Kidney capillary endothelial cell (primary cell): ENCODE measurements around the gene DOCK2.
"Not testable (repeated sequence)": the region's sequence is repeated elsewhere in the genome, so short reads cannot be mapped to it uniquely, and the experiment has no call there.

ENCODE experiments used
- DNase-seq: peaks from one replicate; pipeline ENCODE4 v3.0.0-alpha.2; 2018; ENCODE audit warnings: low spot score

Gene DOCK2

GRCh38 chr5:169943026-169943425 lies 306.0 kb downstream of the DOCK2 start:
- no peak for DNase-seq

- no peak for DNase-seq
These were observed 307.0 kb downstream of the DOCK2 start for GRCh38 chr5:169944115-169944514.

GRCh38 chr5:169944922-169945680 lies 308.0 kb downstream of the DOCK2 start:
- DNase-seq, result no peak

GRCh38 chr5:169945831-169946261 lies 308.8 kb downstream of the DOCK2 start:
- DNase-seq, result peak; percentile 54

DNA sequence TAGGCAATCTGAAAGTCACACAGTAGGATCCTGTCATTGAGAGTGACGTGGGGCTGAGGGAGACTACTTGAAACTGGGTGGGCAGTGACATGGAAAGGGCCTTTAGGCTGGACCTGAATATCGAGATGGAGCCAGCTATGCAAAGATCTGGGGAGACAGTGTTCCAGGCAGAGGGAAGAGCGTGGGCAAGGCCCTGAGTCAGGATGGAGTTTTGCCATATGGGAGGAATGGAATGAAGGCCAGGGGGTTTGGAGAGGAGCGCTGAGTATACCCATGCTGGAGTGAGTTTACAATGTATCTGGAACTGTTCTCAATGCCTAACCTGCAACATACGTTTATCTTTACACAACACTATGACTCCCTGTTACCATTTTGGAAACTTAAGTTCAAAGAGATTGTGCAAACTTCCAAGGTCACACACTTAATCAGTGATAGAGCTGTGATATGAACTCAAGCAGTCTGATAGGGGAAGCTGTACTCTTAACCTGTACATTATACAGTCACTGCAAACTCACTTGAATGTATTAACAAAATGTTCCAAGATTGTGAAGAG lies 309.7 kb downstream of the DOCK2 start:
- DNase-seq, result no peak

DNA sequence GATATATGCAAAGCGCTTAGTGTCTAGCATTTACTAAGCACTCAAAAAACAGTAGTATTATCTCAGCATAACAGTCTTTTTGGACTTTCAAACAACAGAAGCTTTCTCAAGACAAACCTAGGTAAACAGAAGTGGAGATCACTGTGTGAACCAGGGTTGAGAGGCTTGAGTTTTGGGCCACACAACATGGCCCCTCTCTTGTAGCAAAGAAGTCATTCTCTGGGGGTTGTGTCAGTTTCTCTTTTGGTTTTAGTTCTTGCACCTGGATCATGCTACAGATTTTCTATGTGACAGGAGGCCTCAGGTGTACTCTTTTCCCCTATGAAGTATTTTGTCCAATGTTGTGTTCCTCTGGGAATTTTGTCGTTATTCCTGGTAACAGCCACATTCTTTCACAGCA lies 313.3 kb downstream of the DOCK2 start:
- no peak for DNase-seq

DNA sequence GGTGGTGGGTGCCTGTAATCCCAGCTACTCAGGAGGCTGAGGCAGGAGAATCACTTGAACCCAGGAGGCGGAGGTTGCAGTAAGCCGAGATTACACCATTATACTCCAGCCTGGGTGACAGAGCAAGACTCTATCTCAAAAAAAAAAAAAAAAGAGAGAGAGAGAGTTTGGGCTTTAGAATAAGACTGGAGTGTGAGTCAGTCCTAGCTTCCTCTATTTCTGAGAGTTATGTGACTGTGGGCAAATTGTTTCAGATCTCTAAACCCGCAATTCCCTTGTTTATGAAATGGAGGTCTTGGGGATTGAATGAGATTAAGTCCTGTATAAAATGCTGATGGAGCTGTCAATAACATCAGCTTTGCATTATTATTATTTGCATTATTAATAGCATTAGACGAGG lies 316.1 kb downstream of the DOCK2 start:
- not testable (repeated sequence) for DNase-seq

DNA sequence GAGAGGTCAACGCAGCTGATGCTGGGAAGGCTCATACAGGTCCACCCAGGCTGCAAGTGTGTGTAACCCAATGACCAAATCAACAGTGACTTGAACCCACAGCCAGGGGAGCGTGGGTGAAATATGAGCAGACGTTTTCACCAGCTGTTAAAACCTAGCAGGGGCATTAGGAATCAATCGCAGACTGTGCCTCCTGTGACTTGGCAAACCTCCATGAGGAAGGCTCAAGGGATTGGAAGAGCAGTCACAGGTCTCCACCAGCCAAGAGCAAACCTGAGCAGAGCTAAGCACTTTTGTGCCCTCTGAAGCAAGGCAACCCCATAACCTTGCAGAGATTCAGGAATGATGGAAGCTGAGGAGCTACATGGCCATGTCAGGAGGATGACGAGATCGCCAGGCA lies 317.7 kb downstream of the DOCK2 start:
- DNase-seq, result no peak

GRCh38 chr5:169956126-169956525 lies 319.1 kb downstream of the DOCK2 start:
- DNase-seq, result no peak

DNA sequence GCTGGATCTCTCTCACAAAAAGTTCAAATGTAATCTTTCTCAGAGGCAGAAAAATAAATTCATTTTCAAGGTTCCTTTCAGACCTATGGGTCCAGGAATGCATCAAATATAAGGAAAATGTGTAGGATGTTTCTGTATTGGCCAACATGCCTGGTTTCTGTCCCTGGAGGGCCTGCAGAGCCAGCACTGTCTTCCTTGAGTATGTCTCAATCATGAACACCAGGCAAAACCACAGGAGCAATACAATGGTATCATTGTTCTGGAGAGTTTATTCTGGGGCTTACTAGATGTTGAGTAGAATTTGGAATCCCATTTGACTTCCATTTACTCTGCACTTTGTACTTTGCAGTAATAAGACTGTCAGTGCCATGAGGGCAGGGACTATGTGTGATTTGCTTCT lies 319.7 kb downstream of the DOCK2 start:
- DNase-seq, result no peak

DNA sequence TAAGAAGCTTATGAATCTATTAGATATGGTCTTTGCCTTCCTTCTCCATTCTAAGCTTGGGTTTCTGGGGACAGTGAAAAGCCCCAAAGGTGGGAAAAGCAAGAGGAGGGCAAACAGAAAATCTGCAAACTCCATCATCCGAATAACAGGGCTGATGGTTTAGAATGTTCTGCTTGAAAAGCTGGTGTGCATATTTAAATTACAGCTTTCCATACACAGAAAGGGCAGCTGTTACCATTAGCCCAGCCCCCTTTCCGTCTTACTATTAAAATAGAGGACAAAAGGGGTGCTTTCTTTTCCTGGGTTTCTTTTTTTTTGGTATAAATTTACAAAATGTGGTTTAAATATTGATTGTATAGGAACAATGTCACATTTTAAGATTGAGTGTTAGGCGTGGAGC lies 321.2 kb downstream of the DOCK2 start:
- DNase-seq, result no peak

GRCh38 chr5:169960659-169961058 lies 323.6 kb downstream of the DOCK2 start:
- no peak for DNase-seq

- no peak for DNase-seq
These were observed 327.2 kb downstream of the DOCK2 start for GRCh38 chr5:169964246-169964645.

GRCh38 chr5:169970339-169970738 lies 333.3 kb downstream of the DOCK2 start:
- no peak for DNase-seq

DNA sequence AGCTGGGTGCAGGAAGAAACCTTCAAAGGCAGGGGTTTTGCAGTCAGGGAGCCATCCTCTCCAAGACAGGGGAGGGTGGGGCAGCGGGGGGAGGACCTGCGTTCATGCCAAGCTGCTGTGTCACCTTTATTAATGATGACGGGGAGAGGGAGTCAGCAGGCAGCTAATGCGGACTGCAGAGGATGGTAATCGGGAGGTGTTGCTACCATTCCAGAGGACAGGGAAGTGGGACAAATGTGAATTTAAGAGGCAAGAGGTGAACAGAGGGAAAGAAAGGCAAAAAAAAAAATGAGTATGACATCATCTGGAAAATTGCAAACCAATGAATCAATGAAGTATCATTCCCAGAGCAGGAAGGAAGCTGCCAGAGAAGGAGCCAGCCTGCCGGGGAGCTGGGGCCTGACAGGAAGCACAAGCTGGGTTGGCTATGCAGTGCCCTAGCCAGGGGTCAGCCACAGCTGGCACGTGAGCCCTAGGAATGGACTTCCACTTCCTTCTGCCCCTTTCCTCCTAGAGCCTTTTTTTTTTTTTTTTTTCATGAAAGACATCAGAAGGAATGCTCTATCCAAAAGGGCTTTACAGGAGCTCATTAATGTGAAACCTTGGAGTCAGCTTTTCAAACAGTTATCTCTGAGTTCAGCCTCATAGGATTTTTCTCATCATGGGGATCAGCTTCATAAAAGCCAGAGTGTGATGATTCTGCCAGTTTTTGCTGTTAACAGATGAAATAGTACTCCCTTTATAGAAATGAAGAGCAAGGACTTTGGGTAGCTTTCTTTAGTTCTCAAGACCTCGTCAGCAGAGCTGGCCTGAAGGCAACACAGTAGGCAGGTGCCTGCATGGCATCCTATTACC lies 334.1 kb downstream of the DOCK2 start:
- peak; percentile 99 for DNase-seq

DNA sequence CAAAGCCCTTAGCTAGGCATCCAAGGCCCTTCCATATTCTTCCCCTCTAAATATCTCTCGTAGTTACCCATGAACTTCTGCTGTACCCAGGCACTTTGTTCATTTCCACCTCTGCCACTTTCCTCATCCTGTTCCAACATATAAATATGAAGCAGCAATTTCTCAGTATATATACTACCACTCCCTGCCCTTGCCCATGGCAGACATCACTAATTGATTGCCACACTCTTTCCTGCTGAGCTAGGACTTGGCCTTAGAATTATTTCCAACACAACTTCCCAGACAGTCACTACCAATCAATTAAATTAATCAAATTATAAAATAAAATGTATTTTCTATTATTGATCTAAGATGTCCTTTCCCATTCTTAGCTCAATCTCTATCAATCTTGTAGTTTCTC lies 334.7 kb downstream of the DOCK2 start:
- DNase-seq, result peak; percentile 47

- no peak for DNase-seq
These were observed 336.0 kb downstream of the DOCK2 start for GRCh38 chr5:169973056-169973455.

- no peak for DNase-seq
These were observed 337.2 kb downstream of the DOCK2 start for GRCh38 chr5:169974121-169974770.

DNA sequence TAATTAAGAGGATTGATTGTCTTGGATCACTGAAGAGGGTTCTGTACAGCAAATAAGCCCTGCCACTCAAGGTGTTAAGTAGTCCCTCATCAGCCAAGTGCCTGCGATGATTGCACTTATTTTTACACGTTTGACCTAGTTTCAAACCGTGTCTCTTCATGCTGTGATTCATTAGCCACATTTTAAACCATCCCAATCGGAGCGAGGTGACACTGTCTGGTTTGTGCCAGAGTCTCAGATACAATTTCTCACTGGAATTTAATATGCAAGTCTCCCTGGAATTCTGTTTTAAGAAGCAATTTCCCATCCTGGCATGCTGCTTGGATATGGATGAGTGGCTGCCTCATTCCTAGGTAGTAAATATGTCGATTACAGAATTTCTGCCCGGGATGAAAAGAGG lies 341.6 kb downstream of the DOCK2 start:
- peak; percentile 36 for DNase-seq

DNA sequence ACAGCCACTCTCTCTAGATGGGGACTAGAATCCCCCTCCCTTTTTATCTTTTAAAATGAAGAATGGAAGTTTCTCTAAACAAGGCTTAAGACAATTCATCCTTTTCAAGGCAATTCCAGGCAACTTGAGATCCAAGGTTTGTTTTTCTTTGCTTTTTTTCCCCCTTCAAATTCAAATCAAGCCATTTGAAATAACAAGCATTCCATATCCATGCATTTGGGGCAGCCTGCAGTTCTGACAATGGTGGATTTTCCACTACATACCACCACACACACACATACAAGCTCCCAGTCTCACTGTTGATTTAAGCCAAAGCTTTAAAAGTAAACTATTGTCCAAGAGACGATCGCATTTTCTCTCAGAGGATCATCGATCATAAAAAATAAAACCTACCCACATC lies 342.8 kb downstream of the DOCK2 start:
- no peak for DNase-seq

GRCh38 chr5:169980418-169981053 lies 343.5 kb downstream of the DOCK2 start, which contains the start of gene INSYN2B:
Gene INSYN2B (minus strand): TSS chr5:169980495. CDS start chr5:169883898, 96,597 bp downstream.
- peak; percentile 96 for DNase-seq

- no peak for DNase-seq
These were observed 351.1 kb downstream of the DOCK2 start for GRCh38 chr5:169988206-169988605.
